ENCODE results near the gene PTPN14.

DNA sequence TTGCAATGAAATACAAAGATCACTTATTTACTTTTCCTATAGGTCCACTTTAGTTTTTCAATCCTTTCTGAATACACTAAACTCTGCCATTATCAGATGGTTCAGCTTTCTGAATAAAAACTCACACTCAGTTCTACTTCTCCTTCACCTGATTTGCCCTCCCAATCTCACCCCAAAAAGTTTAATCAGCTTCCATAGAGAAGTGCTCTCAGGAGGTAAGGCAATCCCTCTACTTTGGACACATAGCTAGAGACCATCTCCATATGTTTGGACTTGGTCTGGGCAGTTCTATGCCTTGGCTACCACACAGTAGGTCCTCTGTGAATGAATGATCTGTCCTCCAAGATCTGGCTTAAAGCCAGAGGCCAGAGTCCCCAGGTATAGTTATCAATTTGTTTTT, 40.9 kb downstream of the PTPN14 start:
- no peak for TF ChIP-seq CTCF (IDR thresholded peaks at IDR 0.05; ENCODE audit: insufficient read depth, low read length)
- no peak for TF ChIP-seq POLR2AphosphoS5 (IDR thresholded peaks at IDR 0.05; ENCODE audit: low read depth)
